Inflammatory macrophage treated with lipopolysaccharide for 4 hours (primary cell): ENCODE results near the gene SOST.

Experiments
- DNase-seq: peaks from one replicate; pipeline ENCODE4 v3.0.0-alpha.2; 2020

SOST gene

GRCh38 chr17:43774304-43775250, 16.0 kb upstream of the SOST start:
- DNase-seq = no peak

DNA sequence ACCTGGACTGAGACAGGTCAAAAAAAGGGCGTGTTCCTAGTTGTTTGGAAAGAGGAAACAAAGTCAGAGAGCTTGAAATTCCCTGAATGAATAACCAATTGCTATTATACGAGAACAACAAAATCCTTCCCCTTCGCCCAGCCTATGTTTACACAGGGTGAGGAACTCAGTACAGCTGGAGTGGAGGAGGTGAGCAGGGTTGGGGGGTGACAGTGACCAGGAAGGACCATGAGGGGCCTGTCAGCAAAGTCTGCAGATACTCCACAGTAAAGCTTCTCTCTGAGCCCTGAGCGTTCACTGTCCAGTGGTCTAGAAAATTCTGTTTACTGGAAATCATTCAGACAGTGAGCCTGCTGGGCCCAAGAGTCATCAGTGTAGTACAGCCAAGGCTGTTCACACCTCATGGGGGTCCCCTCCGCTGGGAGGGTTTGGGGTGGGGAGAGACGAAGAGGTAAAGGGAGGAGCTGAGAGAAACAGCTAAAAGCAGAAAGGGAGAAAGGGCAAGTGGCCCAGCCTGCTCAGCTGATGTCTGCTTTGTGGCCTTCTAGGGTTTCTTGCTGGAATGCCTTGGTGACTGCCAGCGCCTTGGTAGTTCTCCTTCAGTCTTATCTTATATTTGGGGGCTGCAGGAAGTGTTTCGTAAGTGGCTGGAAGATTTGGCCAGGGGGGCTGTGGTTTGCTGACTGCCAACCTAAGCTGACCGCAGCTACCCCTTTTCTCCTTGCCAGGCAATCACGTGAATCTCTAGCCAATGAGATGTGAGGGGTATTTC, 14.5 kb upstream of the SOST start:
- peak; percentile 50 for DNase-seq

GRCh38 chr17:43771463-43771862, 12.9 kb upstream of the SOST start:
- no peak for DNase-seq

- no peak for DNase-seq
Observed at GRCh38 chr17:43770957-43771356, 12.4 kb upstream of the SOST start.

GRCh38 chr17:43769859-43770258, 11.3 kb upstream of the SOST start:
- DNase-seq = no peak

GRCh38 chr17:43769426-43769825, 10.8 kb upstream of the SOST start:
- no peak for DNase-seq

DNA sequence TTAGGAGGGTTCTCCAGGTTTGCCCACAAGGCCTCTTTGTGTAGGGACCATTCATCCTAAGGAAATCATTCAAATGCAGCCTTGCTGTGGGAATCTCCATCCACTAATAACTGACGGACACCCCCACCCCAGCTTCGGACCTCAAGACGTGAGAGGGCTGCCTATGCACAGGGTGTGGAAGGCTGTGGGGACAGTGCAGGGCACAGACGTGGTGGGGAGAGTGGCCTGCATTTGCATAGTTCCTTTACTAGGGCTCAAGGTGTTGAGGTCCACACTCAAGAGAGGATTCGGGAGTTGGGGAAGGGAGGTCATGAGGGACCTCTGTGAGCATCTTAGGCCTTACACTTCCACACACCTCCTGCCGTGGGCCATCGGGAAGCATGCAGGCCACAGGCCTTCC, 10.4 kb upstream of the SOST start:
- DNase-seq = no peak

GRCh38 chr17:43768382-43768781, 9.8 kb upstream of the SOST start:
- peak; percentile 90 for DNase-seq

DNA sequence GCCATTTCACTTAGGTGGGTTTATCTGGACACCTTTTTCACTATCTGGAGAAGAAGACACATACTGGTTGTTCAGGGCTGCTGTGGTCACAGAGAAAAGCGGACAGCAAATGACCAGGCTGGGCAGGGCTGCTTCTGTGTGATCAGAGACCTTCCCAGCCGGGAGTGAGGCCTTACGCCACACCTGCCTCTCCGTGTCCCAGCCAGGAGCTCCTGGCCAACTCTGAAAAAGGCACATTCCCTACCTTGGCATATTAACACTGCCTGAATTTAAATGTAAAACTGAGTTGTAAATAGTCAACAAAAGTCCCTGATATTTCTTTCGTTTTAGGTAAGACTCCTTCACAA, 9.1 kb upstream of the SOST start:
- no peak for DNase-seq

DNA sequence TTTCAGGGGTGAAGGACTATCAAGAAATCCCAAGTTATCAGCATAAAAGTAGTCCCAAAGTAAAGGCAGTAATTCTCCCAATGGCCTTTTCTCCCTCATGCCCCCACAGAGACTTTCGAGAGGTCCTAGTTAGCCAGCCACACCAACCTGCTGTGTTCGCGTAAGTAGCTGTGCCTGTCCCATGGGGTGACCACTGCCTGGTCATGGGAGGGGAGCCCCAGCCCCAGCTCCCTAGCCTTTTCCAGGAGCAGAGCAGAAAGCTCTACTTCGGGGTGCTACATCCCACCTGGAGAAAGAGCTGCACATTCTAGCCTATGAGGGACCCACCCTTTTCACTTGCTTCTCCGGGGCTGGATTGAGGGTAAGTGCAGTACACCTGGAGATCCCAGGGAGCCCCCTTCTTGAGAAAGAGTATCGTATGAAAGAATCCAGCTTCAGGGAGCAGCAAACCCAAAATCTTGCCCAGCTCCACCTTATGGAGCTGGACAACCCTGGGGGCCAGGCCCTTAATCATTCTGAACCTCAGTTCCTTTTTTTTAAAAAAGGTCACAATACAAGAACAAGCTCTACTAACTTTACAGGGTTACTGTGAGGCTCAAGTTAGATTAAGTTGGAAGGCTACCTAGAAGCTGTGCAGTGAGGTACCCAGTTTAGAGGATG, 8.6 kb upstream of the SOST start:
- DNase-seq = no peak

DNA sequence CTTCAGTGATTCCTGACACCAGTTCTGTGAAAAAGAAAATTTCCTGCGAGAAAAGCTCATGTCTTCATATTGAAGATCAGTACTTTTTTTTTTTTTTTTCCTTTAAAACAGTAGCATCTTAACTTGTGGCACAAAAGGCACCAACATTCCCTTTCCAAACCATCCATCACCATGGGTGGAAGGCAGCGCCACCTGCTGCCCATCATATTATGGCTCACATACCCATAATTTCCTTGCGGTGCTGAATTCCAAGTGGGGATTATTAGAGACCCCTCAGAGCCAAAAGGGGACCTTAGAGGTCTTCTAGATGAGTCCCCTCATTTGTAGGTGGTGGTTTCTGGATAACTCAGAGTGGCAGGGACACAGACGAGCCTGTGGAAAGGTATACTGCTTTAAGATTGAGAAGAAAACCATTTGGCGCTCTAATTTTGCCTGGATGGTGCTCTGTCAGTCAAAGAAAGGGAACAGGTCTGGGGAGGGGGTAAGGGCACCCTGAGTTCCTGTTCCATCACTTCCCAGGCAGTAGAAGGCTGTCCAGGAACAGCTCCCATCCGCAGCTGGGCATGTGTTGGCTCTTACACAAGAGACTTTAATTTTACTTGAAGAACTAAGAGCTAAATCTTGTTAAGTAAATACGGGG, 7.9 kb upstream of the SOST start:
- peak; percentile 53 for DNase-seq

GRCh38 chr17:43760254-43760852, 1.8 kb upstream of the SOST start:
- peak; percentile 84 for DNase-seq

DNA sequence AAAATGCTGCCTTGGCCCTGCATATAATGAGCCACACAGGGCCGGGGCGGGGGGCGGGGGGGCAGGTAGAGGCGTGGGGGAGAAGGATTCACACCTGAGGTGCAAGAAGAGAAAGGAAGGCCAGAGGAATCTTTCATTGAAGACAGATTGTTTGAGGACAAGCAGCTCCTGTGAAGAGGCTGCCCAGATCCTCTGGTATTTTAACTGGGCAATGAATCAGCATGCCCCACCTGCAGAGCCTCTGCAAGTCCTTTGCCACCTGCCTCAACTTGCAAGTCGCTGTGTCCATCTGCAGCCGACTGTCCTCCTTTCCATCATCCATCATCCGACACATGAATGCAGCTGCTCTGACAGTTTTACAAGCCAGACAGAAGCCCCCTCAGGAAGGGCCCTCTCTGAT, 1.2 kb upstream of the SOST start:
- no peak for DNase-seq

DNA sequence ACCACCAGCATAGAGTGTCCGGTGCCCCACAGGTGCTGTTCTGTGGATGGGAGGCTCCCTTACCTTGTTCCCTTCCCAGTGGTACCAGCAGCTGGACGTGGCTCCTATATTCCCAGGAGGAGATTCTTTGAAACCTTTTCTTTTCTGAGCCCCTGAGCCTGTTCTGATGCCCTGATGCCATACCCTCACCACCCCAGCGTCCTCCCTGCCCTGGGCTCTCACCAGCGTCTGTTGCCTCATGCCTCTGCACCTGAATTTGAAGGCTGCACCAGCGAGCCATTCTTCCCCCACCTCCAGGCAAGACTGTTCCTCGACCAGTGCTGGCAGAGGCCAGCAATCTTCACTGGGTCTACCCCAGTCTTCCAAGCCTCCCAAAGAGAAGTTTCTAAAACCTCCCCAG, 505 bp downstream of the SOST start:
- no peak for DNase-seq

DNA sequence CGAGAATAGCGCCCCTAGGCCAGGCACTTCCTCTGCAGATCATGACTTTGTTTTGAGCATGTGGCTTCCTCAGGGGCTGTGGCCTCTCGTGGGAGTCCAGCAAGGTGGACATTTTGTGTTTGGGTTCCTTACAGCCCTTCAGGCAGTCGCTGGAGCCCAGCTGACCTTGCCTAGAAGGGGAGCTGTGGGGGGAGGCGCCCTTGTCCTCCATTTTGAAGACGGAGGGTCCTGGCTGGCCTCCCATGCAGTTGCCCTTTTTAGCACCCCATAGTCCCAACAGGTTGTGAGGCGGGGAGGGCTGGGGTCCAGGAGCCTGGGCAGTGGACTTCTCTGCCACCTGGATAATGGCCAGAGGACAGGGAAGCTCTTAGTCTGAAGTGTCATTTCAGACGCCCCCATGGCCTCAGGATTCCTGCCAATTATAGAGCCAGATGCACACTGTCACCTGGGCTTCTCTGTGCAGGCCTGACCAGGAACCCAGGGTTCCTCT, 1.4 kb downstream of the SOST start:
- DNase-seq = no peak

- no peak for DNase-seq
Observed at GRCh38 chr17:43756201-43756600, 2.4 kb downstream of the SOST start.

- no peak for DNase-seq
Observed at GRCh38 chr17:43755389-43755875, 3.2 kb downstream of the SOST start.

DNA sequence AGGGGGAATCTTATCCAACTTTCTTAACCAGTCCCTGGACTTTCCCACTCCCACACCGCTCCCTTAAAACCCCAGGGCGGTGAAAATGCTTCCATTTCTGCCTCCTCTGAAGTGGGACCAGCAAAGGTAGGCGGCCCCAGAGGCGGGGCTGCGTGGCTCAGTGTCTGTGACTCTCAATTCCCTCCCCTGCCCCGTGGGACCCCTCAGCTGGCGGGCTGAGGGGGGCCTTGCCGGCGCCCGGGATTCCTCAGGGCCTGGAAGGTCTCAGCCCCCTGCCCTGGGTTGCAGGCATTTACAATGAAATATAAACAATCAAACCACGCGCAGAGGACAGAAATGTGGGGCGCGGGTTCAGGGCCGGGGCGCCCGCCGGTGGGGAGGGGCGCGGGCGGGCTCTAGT, 3.6 kb downstream of the SOST start:
- no peak for DNase-seq

GRCh38 chr17:43753493-43754129, 5.0 kb downstream of the SOST start:
- DNase-seq = peak; percentile 57

DNA sequence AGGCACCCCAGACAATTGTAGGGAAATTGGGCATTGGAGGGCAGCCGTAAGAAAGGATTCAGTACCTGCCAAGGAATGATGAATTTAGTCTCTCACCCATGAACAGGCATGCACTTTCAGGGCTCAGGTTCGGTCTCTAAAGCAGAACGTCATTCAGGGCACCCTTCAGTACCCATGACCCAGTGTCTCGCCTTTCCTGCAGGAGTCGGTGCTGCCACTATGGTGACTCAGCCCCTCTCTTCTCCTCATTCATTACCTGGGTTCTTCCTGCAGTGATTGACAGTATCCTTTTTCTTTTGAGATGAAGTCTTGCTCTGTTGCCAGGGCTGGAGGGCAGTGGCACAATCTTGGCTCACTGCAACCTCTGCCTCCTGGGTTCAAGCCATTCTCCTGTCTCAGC, 8.4 kb downstream of the SOST start:
- no peak for DNase-seq

GRCh38 chr17:43745541-43745940, 13.1 kb downstream of the SOST start:
- peak; percentile 14 for DNase-seq

DNA sequence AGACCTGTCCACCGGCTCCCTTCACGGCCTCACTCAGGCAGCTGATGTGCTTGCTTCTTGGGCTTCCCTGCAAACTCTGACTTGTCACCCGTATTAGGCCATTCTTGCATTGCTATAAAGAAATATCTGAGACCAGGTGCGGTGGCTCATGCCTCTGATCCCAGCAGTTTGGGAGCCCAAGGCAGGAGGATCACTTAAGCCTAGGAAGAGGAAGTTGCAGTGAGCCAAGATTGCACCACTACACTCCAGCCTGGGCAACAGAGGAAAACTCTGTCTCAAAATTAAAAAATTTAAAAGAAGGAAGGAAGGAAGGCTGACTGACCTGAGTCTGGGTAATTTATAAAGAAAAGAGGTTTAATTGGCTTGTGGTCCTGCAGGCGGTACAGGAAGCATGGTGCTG, 17.0 kb downstream of the SOST start:
- DNase-seq = peak; percentile 15
